SK-N-SH treated with all-trans-retinoic acid at 6 μM for 48 hours (cell line): ENCODE measurements around the gene MRPL51.
"Not testable (repeated sequence)": the region's sequence is repeated elsewhere in the genome, so short reads cannot be mapped to it uniquely, and the experiment has no call there.

ENCODE experiments used
- ATAC-seq: fragments of 200-7000 bp; cut with Tn5 transposase; 3 replicates; pipeline ENCODE4 v1.9.1; 2020; ENCODE audit warnings: mild to moderate bottlenecking, moderate library complexity
- BACH2 ChIP-seq: fragments of 250-450 bp; sonication (Bioruptor Pico); IDR thresholded peaks from 2 replicates; pipeline ENCODE4 v1.9.0; 2021; ENCODE audit warnings: mild to moderate bottlenecking, borderline replicate concordance
- CREB5 ChIP-seq: fragments of 250-450 bp; sonication (Bioruptor Pico); IDR thresholded peaks from 2 replicates; pipeline ENCODE4 v1.5.1; 2020; ENCODE audit warnings: low read depth, mild to moderate bottlenecking, moderate library complexity
- CSRNP3 ChIP-seq: fragments of 250-450 bp; sonication (Bioruptor Pico); IDR thresholded peaks from 2 replicates; pipeline ENCODE4 v1.5.1; 2021; ENCODE audit warnings: mild to moderate bottlenecking, moderate library complexity
- GLIS3 ChIP-seq: fragments of 250-450 bp; sonication (Bioruptor Pico); IDR thresholded peaks from 2 replicates; pipeline ENCODE4 v1.5.0; 2020; ENCODE audit warnings: mild to moderate bottlenecking, moderate library complexity
- ISL1 ChIP-seq: fragments of 250-450 bp; sonication (Bioruptor Pico); IDR thresholded peaks from 2 replicates; pipeline ENCODE4 v2.1.2; 2022; ENCODE audit warnings: mild to moderate bottlenecking, moderate library complexity
- OSR1 ChIP-seq: fragments of 250-450 bp; sonication (Bioruptor Pico); IDR thresholded peaks from 2 replicates; pipeline ENCODE4 v1.8.0; 2022; ENCODE audit warnings: moderate library complexity, mild to moderate bottlenecking, inconsistent platforms
- PATZ1 ChIP-seq: fragments of 250-450 bp; sonication (Bioruptor Pico); IDR thresholded peaks from 2 replicates; pipeline ENCODE4 v1.8.0; 2020; ENCODE audit warnings: mild to moderate bottlenecking, moderate library complexity, borderline replicate concordance
- POU6F1 ChIP-seq: fragments of 250-450 bp; sonication (Bioruptor Pico); IDR thresholded peaks from 2 replicates; pipeline ENCODE4 v1.8.0; 2021; ENCODE audit warnings: low read depth, mild to moderate bottlenecking, moderate library complexity, borderline replicate concordance
- PPARA ChIP-seq: fragments of 250-450 bp; sonication (Bioruptor Pico); IDR thresholded peaks from 2 replicates; pipeline ENCODE4 v1.5.0; 2020; ENCODE audit warnings: mild to moderate bottlenecking, borderline replicate concordance
- SNAI2 ChIP-seq: fragments of 250-450 bp; sonication (Bioruptor Pico); IDR thresholded peaks from 2 replicates; pipeline ENCODE4 v1.5.0; 2020; ENCODE audit warnings: mild to moderate bottlenecking, moderate library complexity
- TCF4 ChIP-seq: fragments of 250-450 bp; sonication (Bioruptor Pico); IDR thresholded peaks from 2 replicates; pipeline ENCODE4 v1.8.0; 2021; ENCODE audit warnings: mild to moderate bottlenecking, moderate library complexity, borderline replicate concordance
- TOX ChIP-seq: fragments of 250-450 bp; sonication (Bioruptor Pico); IDR thresholded peaks from 2 replicates; pipeline ENCODE4 v1.8.0; 2021; ENCODE audit warnings: mild to moderate bottlenecking, moderate library complexity, borderline replicate concordance
- TSHZ2 ChIP-seq: fragments of 250-450 bp; sonication (Bioruptor Pico); IDR thresholded peaks from 2 replicates; pipeline ENCODE4 v1.5.0; 2020; ENCODE audit warnings: mild to moderate bottlenecking, moderate library complexity
- ZFP3 ChIP-seq: fragments of 250-450 bp; sonication (Bioruptor Pico); IDR thresholded peaks from 2 replicates; pipeline ENCODE4 v1.5.0; 2020; ENCODE audit warnings: mild to moderate bottlenecking, moderate library complexity
- ZFP30 ChIP-seq: fragments of 450-650 bp; formaldehyde crosslinking; IDR thresholded peaks from 2 replicates; pipeline ENCODE4 v1.5.0; 2022; ENCODE audit warnings: mild to moderate bottlenecking, moderate library complexity
- ZNF8 ChIP-seq: fragments of 450-650 bp; formaldehyde crosslinking; IDR thresholded peaks from 2 replicates; pipeline ENCODE4 v1.5.0; 2020; ENCODE audit warnings: mild to moderate bottlenecking, moderate library complexity

MRPL51 gene

GRCh38 chr12:6493497-6494257, 615 bp upstream of the MRPL51 start, which contains the start of gene NCAPD2:
Gene NCAPD2 (plus strand): TSS chr12:6494102. CDS start chr12:6495099, 997 bp downstream.
- ATAC-seq = peak; percentile 95
- TF ChIP-seq ZNF8 (CRISPR knock-in tag) (no peak), GLIS3 (CRISPR knock-in tag) (0 out of 2 replicates have a peak, but pooled peaks have one; percentile 28)

- not testable (repeated sequence) for ATAC-seq
Measured at GRCh38 chr12:6490673-6491072, 2.4 kb downstream of the MRPL51 start.

GRCh38 chr12:6489449-6489848, 3.6 kb downstream of the MRPL51 start:
- no peak for TF ChIP-seq PATZ1 (CRISPR knock-in tag)
- no peak for TF ChIP-seq BACH2 (CRISPR knock-in tag)
- TF ChIP-seq SNAI2 (CRISPR knock-in tag) = no peak
- no peak for TF ChIP-seq POU6F1 (CRISPR knock-in tag)
- no peak for TF ChIP-seq ZFP3 (CRISPR knock-in tag)
- TF ChIP-seq TCF4 (CRISPR knock-in tag) = no peak
- TF ChIP-seq ZNF8 (CRISPR knock-in tag) = no peak
- no peak for TF ChIP-seq ZFP30 (CRISPR knock-in tag)

GRCh38 chr12:6488240-6488639, 4.8 kb downstream of the MRPL51 start:
- TF ChIP-seq CSRNP3 (CRISPR knock-in tag) (no peak), ZFP3 (CRISPR knock-in tag) (no peak), TOX (CRISPR knock-in tag) (no peak)
- ATAC-seq = no peak

More at GRCh38 chr12:6489449-6489848, 3.6 kb downstream of the MRPL51 start:
- no peak for ATAC-seq

GRCh38 chr12:6478416-6478815, 14.6 kb downstream of the MRPL51 start:
- no peak for ATAC-seq
- no peak for TF ChIP-seq TCF4 (CRISPR knock-in tag)
- TF ChIP-seq ZNF8 (CRISPR knock-in tag) = no peak
- TF ChIP-seq PPARA (CRISPR knock-in tag) = no peak
- no peak for TF ChIP-seq TSHZ2 (CRISPR knock-in tag)
- TF ChIP-seq CREB5 (CRISPR knock-in tag) = no peak
- TF ChIP-seq ZFP3 (CRISPR knock-in tag) = no peak
- TF ChIP-seq ISL1 = no peak
- no peak for TF ChIP-seq POU6F1 (CRISPR knock-in tag)
- TF ChIP-seq OSR1 (CRISPR knock-in tag) = no peak

GRCh38 chr12:6477601-6478377, 15.3 kb downstream of the MRPL51 start:
- not testable (repeated sequence) for ATAC-seq
